RWPE2 (cell line): ENCODE measurements around the gene MICOS13.

ENCODE experiments used
- ATAC-seq: fragments of 200-7000 bp; cut with Tn5 transposase; 3 replicates; pipeline ENCODE4 v1.9.1; 2021; ENCODE audit warnings: low read depth
- DNase-seq: peaks from one replicate; pipeline ENCODE4 v3.0.0-alpha.2; 2020; ENCODE audit warnings: low spot score
- H3K27ac ChIP-seq: fragments of 450-650 bp; 2 replicates; pipeline ENCODE4 v1.5.1; 2017; ENCODE audit warnings: mild to moderate bottlenecking; ENCODE audit not compliant: poor library complexity, severe bottlenecking
- H3K27me3 ChIP-seq: fragments of 250-450 bp; sonication (Bioruptor Pico); 2 replicates; pipeline ENCODE4 v1.5.1; 2021; ENCODE audit warnings: mild to moderate bottlenecking, moderate library complexity; ENCODE audit not compliant: insufficient read depth, poor library complexity, severe bottlenecking
- H3K36me3 ChIP-seq: fragments of 250-450 bp; sonication (Bioruptor Pico); 2 replicates; pipeline ENCODE4 v1.5.1; 2020; ENCODE audit warnings: low read depth, mild to moderate bottlenecking, moderate library complexity
- H3K4me1 ChIP-seq: fragments of 250-450 bp; sonication (Bioruptor Pico); 2 replicates; pipeline ENCODE4 v1.5.1; 2021; ENCODE audit warnings: mild to moderate bottlenecking, moderate library complexity; ENCODE audit not compliant: insufficient read depth, poor library complexity, severe bottlenecking
- H3K4me3 ChIP-seq: fragments of 250-450 bp; sonication (Bioruptor Pico); 2 replicates; pipeline ENCODE4 v1.5.1; 2021; ENCODE audit warnings: mild to moderate bottlenecking, moderate library complexity; ENCODE audit not compliant: severe bottlenecking
- H3K9me3 ChIP-seq: fragments of 250-450 bp; sonication (Bioruptor Pico); 2 replicates; pipeline ENCODE4 v1.5.1; 2021; ENCODE audit warnings: mild to moderate bottlenecking, moderate library complexity; ENCODE audit not compliant: severe bottlenecking
- CTCF ChIP-seq: fragments of 450-650 bp; IDR thresholded peaks from one replicate; pipeline ENCODE4 v1.5.1; 2017; ENCODE audit warnings: mild to moderate bottlenecking, moderate library complexity; ENCODE audit not compliant: poor library complexity, severe bottlenecking

The MICOS13 gene, protein sequence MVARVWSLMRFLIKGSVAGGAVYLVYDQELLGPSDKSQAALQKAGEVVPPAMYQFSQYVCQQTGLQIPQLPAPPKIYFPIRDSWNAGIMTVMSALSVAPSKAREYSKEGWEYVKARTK

DNA sequence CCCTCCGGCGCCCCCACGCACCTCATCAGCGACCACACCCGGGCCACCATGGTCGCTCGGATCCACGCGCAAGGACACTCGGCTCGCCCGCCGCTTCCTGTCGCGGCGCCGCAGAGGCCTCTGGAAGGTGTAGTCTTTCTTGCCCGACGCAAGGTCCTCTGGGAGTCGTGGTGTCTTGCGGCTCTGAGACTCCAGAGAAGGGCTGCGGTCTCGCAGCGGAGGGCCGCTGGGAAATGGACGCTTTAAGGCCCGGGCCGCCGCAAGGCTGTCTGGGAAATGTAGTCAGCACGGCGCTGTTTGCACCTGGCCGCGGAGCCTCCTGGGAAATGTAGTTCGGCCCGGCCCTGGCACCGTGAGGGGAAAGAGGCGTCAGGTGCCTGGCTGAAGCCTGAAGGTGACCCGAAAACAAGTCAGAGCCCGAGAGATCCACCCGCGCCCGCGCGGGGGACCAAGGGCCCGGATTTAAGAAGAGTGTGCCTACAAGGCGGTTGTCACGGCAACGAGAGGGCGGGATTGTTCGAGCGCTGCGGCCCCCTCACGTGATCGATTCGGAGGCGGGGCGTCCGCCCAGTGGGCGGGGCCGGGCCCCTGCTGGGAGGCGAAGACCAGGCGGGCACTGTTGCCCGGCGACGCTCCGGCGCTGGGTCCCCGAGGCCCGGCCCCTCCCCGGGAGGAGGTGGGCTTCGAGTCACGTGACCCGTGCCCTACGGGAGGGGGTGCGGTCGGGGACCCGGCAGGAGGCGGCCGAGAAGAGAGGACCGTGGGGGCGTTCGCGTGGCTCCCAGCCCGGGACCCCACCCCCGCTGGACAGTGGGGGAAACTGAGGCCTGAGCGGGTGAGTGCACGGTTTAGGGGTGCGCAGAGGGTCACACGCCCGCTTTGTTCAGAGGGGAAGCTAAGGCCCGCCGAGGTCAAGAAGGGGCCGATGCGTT, at the start of gene MICOS13, which contains the start of gene HSD11B1L:
Gene MICOS13 (minus strand): TSS at position 80 of the 932 bp plus-strand sequence. CDS start 30 bp downstream, at position 50.
Gene HSD11B1L (plus strand): TSS at position 591 of the 932 bp plus-strand sequence. CDS start 3,806 bp downstream, outside the sequence.
- DNase-seq (peak; percentile 96), ATAC-seq (peak; percentile 96)
- Histone ChIP-seq H3K4me3 (peak within 1 kb of the TSS; percentile 78), H3K27ac (peak within 1 kb of the TSS; percentile 53), H3K9me3 (no peaks in the 10 kb centered on the region), H3K4me1 (no peaks in the 10 kb centered on the region), H3K36me3 (no peaks in the 10 kb centered on the region), H3K27me3 (no peaks in the 10 kb centered on the region)
- TF ChIP-seq CTCF = no peak

- Histone ChIP-seq H3K27me3 (no peaks in the 10 kb centered on the region), H3K27ac (no peak overlapping the region), H3K4me1 (no peaks in the 10 kb centered on the region), H3K36me3 (no peaks in the 10 kb centered on the region), H3K9me3 (no peaks in the 10 kb centered on the region), H3K4me3 (no peak overlapping the region)
- ATAC-seq = no peak
- no peak for TF ChIP-seq CTCF
- DNase-seq = no peak
These were observed 47.2 kb upstream of the MICOS13 start for GRCh38 chr19:5727453-5728050.

DNA sequence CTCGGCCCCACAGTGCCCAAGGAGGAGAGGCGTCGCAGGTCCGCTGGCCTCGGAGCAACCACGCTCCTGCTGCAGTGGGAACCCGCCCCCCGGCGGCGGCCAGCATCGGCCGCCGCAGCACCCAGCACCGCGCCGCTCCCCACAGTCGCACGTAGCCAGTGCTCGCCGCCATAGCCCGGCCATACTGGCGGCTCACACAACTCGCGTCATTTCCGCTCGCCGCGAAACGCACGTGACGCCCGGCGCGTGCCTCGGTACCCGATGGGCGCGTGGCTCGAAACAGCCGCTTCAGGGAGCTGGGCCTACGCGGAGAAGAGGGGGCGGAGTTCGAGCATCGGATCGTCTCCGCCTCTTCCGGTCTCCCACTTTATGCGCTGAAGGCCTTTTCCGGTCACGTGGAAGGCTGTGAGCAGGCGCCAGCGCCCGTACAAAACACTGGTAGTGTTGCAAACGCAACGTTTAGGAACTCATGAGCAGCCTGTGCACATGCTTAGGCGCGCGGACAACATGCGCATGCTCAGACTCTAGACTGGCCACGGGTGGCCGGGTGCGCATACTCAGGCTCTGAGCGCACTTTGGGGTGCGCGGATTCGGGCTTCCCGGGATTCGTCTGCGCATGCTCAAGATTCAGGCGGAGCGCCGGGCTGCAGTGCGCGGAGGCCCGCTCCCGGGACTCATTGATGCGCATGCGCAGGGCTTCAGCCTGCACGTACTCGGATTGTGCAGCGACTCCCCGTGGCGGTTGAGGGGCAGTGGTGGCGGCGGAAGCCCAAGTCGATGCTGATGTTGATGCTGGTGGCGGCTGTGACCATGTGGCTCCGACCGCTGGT, 39.9 kb upstream of the MICOS13 start, which contains the start of the genes CATSPERD and LONP1:
Gene CATSPERD (plus strand): TSS at position 677 of the 830 bp plus-strand sequence. CDS start 101 bp downstream, at position 778.
Gene LONP1 (minus strand): TSS at position 186 of the 830 bp plus-strand sequence. CDS start 14 bp downstream, at position 172.
- DNase-seq = peak; percentile 96
- H3K9me3 ChIP-seq = no peaks in the 10 kb centered on the region
- peaks cover 28% of the 10 kb centered on the region for H3K36me3 ChIP-seq
- peak; percentile 86 for TF ChIP-seq CTCF
- peak within 1 kb of the TSS; percentile 83 for H3K4me3 ChIP-seq
- peak; percentile 90 for ATAC-seq
- no peaks in the 10 kb centered on the region for H3K27me3 ChIP-seq
- H3K27ac ChIP-seq = peak within 1 kb of the TSS; percentile 73
- H3K4me1 ChIP-seq = peaks cover 2% of the 10 kb centered on the region

DNA sequence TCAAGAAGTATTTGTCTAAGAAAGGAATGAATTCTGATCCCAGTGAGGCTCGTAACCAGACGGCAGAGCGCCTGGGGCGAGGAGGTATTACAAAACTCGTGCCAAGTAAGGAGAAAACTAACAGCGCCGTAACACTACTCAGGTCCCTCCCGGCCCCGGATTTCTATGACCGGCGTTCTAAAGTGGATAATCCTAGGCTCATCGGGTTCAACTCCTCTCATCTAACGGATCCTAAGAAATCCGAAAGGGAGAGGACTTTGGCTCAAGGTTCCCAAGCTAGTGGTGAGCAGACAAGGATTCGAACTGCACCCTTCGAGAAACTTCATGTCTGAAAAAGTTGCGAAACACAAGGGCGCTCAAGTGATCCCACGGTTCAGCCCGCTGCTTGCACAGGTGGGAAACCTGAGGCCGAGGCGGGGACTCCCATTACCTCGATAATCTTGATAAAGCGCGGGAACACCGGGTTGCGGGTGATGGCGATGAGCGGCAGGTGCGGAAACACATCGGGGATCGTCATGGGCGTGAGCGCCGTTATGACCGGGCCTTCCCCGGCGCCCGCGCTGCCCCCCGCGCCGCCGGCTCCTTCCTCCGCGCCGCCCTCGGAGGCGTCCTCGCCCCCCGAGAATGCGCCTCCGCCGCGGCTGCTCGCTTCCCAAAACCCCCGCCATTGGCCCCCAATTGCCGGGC, 39.1 kb upstream of the MICOS13 start:
- Histone ChIP-seq H3K4me3 (peak overlapping the region; percentile 83), H3K4me1 (peaks cover 2% of the 10 kb centered on the region), H3K27me3 (no peaks in the 10 kb centered on the region), H3K36me3 (peaks cover 28% of the 10 kb centered on the region), H3K9me3 (no peaks in the 10 kb centered on the region), H3K27ac (peak overlapping the region; percentile 73)
- ATAC-seq = no peak
- no peak for DNase-seq
- TF ChIP-seq CTCF = no peak
